Measurements from ENCODE around the gene DPF1.
A peak's percentile ranks its signal among the peaks of the same experiment; 100 is the strongest.
"Not testable (repeated sequence)": the region's sequence is repeated elsewhere in the genome, so short reads cannot be mapped to it uniquely, and the experiment has no call there.

Gene DPF1

DNA sequence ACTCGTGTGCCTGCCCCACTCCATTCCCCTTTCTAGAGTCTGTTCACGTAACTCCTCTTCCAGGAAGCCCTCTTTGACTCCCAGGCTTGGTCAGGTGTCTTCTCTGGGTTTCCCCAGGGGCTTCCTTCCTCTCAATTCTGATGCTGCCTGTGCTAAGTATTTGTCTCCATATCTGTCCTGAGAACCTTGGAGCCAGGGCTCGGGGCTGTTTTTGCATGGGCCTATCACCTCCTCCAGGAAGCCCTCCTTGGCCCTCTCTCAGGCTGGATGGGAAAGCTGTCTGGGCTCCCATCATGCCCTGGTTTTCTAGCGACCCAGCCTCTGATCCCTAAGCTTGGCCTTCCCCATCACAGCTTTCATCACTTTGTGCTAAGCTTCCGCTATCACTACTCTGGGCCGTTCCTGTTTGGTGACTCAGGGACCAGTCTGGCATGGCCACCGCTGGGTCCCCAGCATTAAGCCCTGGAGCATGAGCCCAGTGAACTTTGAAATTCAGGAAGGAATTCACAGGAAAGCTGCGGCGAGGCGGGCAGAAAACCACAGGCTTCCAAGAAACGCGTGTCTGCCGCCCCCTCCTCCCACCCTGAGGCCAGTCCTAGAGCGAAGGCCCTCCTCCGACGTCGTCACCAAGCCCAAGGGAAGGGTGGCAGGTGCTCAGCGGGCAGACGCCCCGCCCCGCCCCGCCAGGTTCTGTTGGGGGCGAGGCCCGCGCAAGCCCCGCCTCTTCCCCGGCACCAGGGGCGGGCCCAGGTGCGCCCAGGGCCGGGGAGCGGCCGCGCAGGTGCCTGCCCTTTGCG is 39.9 kb upstream of the DPF1 start:
- peaks cover 32% of the 10 kb centered on the region for H3K4me1 ChIP-seq (ENCODE audit: insufficient read depth, low read length)
- H3K4me3 ChIP-seq (ENCODE audit: low read length) = peak overlapping the region; percentile 86
- H3K27ac ChIP-seq (ENCODE audit: low read depth, low read length) = peak overlapping the region; percentile 96; the same call in 1 of the 2 replicates
- peak overlapping the region; percentile 83 for H3K9ac ChIP-seq (ENCODE audit: low read depth, low read length)
- H3K36me3 ChIP-seq (ENCODE audit: insufficient read depth, low read length) = no peaks in the 10 kb centered on the region
- H3K9me3 ChIP-seq (ENCODE audit: insufficient read depth, low read depth, low read length) = no peaks in the 10 kb centered on the region
- H3K27me3 ChIP-seq (ENCODE audit: insufficient read depth, low read length) = no peaks in the 10 kb centered on the region
- 9% methylated on average over 34 of the region's 34 CpGs for WGBS

DNA sequence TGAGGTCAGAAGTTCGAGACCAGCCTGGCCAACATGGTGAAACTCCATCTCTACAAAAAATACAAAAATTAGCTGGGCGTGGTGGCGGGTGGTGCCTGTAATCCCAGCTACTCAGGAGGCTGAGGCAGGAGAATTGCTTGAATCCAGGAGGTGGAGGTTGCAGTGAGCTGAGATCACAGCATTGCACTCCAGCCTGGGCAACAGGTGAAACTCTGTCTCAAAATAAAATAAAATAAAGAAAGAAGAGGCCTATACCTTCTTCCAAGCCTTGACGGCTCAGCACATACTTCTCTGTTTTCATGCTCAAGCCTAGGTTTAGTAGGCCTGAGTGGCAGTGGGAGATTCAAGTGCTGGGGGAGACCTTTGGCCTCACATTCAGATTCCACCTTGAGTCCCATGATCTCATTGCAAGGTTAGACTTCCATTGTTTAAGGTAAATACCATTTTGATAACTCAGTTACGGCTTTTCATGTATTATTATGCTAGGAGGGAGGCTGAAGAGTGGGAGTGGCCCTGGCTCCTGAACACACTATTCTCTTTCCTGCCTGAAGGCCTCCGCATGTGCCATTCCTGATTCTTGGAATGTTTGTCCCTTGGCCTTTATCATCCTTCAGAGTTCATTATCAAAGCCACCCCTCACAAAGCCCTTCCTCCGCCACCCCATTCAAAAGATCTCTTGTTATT is 38.7 kb upstream of the DPF1 start:
- Histone ChIP-seq H3K4me1 (ENCODE audit: insufficient read depth, low read length) (peaks cover 23% of the 10 kb centered on the region), H3K9me3 (ENCODE audit: insufficient read depth, low read depth, low read length) (no peaks in the 10 kb centered on the region), H3K9ac (ENCODE audit: low read depth, low read length) (no peak overlapping the region), H3K27me3 (ENCODE audit: insufficient read depth, low read length) (no peaks in the 10 kb centered on the region), H3K4me3 (ENCODE audit: low read length) (no peak overlapping the region), H3K36me3 (ENCODE audit: insufficient read depth, low read length) (no peaks in the 10 kb centered on the region), H3K27ac (ENCODE audit: low read depth, low read length) (peak overlapping the region; percentile 67; the same call in 1 of the 2 replicates)
- WGBS = 87% methylated on average over 7 of the region's 7 CpGs

DNA sequence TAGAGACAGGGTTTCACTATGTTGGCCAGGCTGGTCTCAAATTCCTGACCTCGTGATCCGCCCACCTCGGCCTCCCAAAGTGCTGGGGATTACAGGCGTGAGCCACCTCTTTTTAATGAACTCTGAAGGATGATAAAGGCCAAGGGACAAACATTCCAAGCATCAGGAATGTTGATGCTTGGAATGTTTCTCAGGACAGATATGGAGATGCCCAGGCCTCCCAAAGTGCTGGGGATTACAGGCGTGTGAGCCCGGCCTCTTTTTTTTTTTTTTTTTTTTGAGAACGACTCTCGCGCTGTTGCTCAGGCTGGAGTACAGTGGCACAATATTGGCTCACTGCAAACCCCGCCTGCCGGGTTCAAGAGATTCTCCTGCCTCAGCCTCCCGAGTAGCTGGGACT is 37.9 kb upstream of the DPF1 start:
- 93% methylated on average over 12 of the region's 12 CpGs for WGBS
- not testable (repeated sequence) for H3K27me3 ChIP-seq (ENCODE audit: insufficient read depth, low read length); H3K9ac ChIP-seq (ENCODE audit: low read depth, low read length); H3K9me3 ChIP-seq (ENCODE audit: insufficient read depth, low read depth, low read length); H3K36me3 ChIP-seq (ENCODE audit: insufficient read depth, low read length); H3K27ac ChIP-seq (ENCODE audit: low read depth, low read length); H3K4me3 ChIP-seq (ENCODE audit: low read length)
- peaks cover 15% of the 10 kb centered on the region for H3K4me1 ChIP-seq (ENCODE audit: insufficient read depth, low read length)

DNA sequence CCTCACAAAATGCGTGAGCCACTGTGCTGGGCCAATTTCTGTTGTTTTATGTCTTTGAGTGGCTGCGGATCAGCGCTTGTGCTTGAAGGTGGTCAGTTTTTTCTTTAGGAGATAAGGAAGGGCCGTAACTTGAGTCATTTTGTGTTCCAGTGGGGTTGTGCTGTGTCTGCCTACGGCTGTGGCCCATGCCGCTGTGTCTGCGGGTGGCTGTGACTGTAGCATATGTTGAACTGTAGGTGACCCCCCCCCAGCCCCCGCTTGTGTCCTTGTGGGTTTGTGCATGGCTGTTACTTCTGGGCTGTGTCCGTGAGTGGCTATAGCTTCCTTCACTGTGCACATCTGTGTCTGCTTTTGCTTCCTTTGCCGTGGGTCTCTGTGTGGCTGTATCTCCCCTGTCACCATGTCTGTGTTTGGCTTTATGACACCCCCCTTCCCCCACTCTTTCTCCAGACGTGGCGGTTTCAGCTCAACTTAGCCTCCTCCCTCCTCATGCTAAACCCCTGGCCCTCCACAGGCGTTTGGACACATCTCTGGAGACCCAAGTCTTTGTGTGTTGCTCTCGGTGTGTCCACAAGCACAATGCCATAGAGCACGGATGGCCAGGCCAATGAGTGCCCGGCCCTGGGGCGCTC is 31.5 kb upstream of the DPF1 start:
- Histone ChIP-seq H3K36me3 (ENCODE audit: insufficient read depth, low read length) (no peaks in the 10 kb centered on the region), H3K27me3 (ENCODE audit: insufficient read depth, low read length) (peaks cover 21% of the 10 kb centered on the region), H3K27ac (ENCODE audit: low read depth, low read length) (no peak overlapping the region), H3K4me1 (ENCODE audit: insufficient read depth, low read length) (peaks cover 28% of the 10 kb centered on the region), H3K9me3 (ENCODE audit: insufficient read depth, low read depth, low read length) (no peaks in the 10 kb centered on the region), H3K9ac (ENCODE audit: low read depth, low read length) (peak overlapping the region; percentile 52; the same call in 1 of the 2 replicates), H3K4me3 (ENCODE audit: low read length) (peak overlapping the region; percentile 60)
- 57% methylated on average over 17 of the region's 17 CpGs for WGBS

DNA sequence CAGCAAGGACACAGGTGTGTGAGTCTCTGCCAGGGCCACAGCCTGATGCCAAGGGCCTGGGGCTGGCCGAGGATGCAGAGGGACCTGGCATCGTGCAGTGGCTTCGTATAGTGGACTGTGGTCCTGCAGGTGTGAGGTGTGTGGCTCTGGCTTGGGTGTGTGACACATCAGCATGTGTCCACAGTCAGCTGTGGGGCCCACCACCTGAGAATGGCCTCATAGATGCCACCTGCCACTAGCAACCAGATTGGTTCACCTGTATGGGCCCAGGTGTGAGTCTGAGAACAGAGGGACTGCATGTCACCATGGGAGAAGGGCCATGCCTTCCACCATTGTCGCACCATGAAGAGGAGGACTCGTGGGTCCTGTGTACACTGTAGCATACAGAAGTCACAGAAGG is 29.8 kb upstream of the DPF1 start:
- WGBS = 88% methylated on average over 5 of the region's 5 CpGs

DNA sequence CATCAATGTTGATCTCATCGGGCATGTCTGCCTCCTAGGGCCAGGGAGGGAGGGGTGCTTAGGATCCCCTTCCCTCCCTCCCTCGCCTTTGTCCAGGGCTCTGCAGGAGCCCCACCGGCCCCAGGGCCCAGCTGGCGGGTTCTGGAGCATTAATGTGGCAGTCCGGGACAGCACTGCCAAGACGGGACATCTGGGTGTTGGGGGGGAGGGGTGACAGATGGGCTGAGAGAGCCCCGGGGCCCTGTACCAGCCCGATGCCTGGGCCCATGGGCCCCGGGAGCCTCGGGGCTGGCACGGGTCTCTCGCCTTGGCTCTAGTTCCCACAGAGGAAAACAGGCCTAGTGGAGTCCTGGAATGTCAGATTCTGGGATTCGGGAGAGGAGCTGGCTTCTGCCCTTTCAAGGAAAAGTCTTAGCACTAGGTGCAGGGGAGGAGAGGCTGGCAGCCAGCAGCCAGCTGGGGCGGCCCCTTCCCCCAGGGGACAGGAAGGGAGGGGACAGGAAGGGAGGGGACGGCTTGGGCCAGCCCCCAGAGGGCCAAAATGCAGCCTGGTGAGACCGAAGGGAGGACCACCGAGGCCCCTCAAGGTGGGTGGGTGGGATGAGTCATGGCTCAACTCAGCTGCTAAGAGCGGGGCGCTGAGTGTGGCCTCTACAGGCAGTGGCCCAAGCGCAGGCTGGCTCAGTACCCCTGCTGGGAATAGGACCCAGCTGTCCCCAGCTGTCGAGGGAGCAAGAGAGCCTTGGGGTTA is 29.1 kb upstream of the DPF1 start:
- H3K27me3 ChIP-seq (ENCODE audit: insufficient read depth, low read length) = peaks cover 21% of the 10 kb centered on the region
- H3K9me3 ChIP-seq (ENCODE audit: insufficient read depth, low read depth, low read length) = no peaks in the 10 kb centered on the region
- H3K27ac ChIP-seq (ENCODE audit: low read depth, low read length) = peak overlapping the region; percentile 36; the same call in 1 of the 2 replicates
- no peak overlapping the region for H3K9ac ChIP-seq (ENCODE audit: low read depth, low read length)
- peaks cover 28% of the 10 kb centered on the region for H3K4me1 ChIP-seq (ENCODE audit: insufficient read depth, low read length)
- no peaks in the 10 kb centered on the region for H3K36me3 ChIP-seq (ENCODE audit: insufficient read depth, low read length)
- WGBS = 27% methylated on average over 21 of the region's 21 CpGs
- no peak overlapping the region for H3K4me3 ChIP-seq (ENCODE audit: low read length)

More for the DNA sequence above, 29.8 kb upstream of the DPF1 start:
- Histone ChIP-seq H3K4me3 (ENCODE audit: low read length) (no peak overlapping the region), H3K4me1 (ENCODE audit: insufficient read depth, low read length) (peaks cover 28% of the 10 kb centered on the region), H3K27ac (ENCODE audit: low read depth, low read length) (no peak overlapping the region), H3K36me3 (ENCODE audit: insufficient read depth, low read length) (no peaks in the 10 kb centered on the region), H3K9ac (ENCODE audit: low read depth, low read length) (no peak overlapping the region), H3K27me3 (ENCODE audit: insufficient read depth, low read length) (peaks cover 21% of the 10 kb centered on the region), H3K9me3 (ENCODE audit: insufficient read depth, low read depth, low read length) (no peaks in the 10 kb centered on the region)

DNA sequence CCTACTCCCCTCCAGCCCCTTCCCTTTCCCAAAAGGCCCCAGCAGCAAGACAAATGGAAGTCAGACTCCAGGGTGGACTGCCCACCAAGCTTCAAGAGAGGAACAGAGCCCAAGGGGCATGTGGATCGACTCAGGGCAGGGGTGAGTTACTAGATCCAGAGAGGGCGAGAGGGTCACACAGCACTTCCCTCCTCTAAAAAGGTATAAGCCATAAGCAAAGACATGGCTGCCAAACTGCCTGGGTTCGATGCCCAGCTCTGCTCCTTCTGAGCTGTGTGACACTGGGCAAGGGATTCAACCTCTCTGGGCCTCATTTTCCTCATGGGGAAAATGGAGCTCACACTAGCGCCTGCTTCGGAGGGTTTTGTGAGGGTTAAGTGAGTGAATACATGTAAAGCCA is 28.4 kb upstream of the DPF1 start:
- Histone ChIP-seq H3K36me3 (ENCODE audit: insufficient read depth, low read length) (no peaks in the 10 kb centered on the region), H3K4me1 (ENCODE audit: insufficient read depth, low read length) (peaks cover 28% of the 10 kb centered on the region), H3K4me3 (ENCODE audit: low read length) (no peak overlapping the region; the same call in 1 of the 2 replicates), H3K9me3 (ENCODE audit: insufficient read depth, low read depth, low read length) (no peaks in the 10 kb centered on the region), H3K27ac (ENCODE audit: low read depth, low read length) (no peak overlapping the region), H3K9ac (ENCODE audit: low read depth, low read length) (no peak overlapping the region), H3K27me3 (ENCODE audit: insufficient read depth, low read length) (peaks cover 21% of the 10 kb centered on the region)
- WGBS = 76% methylated on average over 5 of the region's 5 CpGs

DNA sequence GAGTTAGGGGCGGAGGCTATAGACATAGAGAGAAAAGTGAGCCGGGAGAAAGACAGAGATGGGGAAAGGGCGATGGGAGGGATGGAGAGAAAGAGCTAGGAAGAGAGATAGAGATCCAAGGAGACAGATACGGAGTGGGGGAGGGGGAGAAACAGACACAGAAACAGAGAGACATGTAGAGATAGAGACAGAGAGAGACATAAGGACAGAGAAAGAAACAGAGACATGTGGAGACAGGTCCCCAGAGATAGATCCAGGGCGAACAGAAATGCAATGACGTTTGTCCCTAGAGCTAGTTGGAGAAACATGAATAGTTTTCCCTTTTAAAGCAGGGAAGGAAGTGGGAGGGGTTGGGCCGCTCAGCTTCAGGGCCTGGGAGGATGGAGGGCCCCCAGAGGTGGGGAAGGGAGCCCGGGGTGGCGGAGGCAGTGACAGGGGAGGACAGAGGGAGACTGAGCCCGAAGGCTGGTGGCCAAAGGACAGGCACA is 27.6 kb upstream of the DPF1 start:
- Histone ChIP-seq H3K27ac (ENCODE audit: low read depth, low read length) (peak overlapping the region; percentile 43; the same call in 1 of the 2 replicates), H3K36me3 (ENCODE audit: insufficient read depth, low read length) (no peaks in the 10 kb centered on the region), H3K9me3 (ENCODE audit: insufficient read depth, low read depth, low read length) (no peaks in the 10 kb centered on the region), H3K9ac (ENCODE audit: low read depth, low read length) (peak overlapping the region; percentile 33; the same call in 1 of the 2 replicates), H3K4me1 (ENCODE audit: insufficient read depth, low read length) (peaks cover 28% of the 10 kb centered on the region), H3K4me3 (ENCODE audit: low read length) (peak overlapping the region; percentile 40), H3K27me3 (ENCODE audit: insufficient read depth, low read length) (peaks cover 14% of the 10 kb centered on the region)
- 21% methylated on average over 10 of the region's 10 CpGs for WGBS

DNA sequence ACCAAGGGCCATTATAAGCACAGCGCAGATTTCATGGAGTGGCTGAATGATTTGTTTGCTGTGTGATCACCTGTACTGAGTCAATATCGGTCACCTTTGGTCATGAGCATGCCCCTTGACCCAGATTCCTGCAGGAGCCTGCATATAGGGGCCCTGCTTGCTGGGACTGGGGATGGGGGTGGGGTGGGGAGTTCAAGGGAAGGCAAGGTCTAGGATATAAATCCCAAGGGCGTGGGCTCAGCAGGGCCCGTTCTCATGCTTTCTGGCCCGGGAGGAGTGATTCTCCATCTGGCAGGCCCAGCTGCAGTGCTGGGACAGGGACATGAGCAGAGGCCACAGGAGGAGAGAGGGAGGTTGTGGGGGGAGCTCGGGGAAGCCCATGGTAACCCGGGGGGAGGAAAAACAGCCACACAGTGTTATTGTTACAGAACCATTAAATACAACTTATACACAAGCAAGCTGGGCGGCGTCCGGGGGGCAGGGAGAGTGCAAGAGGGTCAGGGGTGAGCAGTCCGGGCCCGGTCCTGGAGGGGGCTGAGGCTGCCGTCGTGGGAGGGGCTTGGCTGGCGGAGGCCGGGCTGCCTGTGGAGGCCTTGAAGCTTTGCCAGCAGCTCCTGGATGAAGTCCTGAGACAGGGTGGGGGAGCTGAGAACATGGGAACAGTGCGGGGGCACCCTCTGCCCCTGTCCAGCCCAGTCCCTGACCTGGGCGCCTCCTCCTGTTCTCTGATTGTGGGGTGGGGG is 27.0 kb upstream of the DPF1 start:
- 26% methylated on average over 16 of the region's 18 CpGs for WGBS

DNA sequence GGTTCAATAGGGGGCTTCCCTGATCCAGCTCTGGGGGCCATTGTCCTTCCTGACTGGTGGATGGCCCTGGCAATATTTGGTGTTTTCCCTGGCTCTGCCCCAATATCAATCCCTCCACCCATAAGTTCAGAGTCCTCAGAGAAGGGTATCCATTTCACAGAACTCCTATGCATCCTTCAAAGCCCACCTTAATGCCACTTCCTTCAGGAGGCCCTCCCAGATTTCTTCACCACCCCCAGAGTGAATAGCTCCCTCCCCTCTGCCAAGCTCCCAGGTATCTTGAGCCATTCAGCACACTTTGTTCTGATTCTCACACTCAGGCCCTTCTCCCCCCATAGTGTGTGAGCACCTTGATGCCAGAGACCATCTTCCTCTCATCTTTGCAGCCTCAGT is 26.4 kb upstream of the DPF1 start:
- H3K9me3 ChIP-seq (ENCODE audit: insufficient read depth, low read depth, low read length) = no peaks in the 10 kb centered on the region
- no peaks in the 10 kb centered on the region for H3K36me3 ChIP-seq (ENCODE audit: insufficient read depth, low read length)
- H3K27me3 ChIP-seq (ENCODE audit: insufficient read depth, low read length) = peaks cover 3% of the 10 kb centered on the region
- H3K4me1 ChIP-seq (ENCODE audit: insufficient read depth, low read length) = peaks cover 28% of the 10 kb centered on the region
- H3K9ac ChIP-seq (ENCODE audit: low read depth, low read length) = no peak overlapping the region
- no peak overlapping the region for H3K4me3 ChIP-seq (ENCODE audit: low read length)
- H3K27ac ChIP-seq (ENCODE audit: low read depth, low read length) = no peak overlapping the region; the same call in 1 of the 2 replicates

More for the DNA sequence above, 27.0 kb upstream of the DPF1 start:
- Histone ChIP-seq H3K9ac (ENCODE audit: low read depth, low read length) (peak overlapping the region; percentile 33; the same call in 1 of the 2 replicates), H3K36me3 (ENCODE audit: insufficient read depth, low read length) (no peaks in the 10 kb centered on the region), H3K4me3 (ENCODE audit: low read length) (peak overlapping the region; percentile 40), H3K9me3 (ENCODE audit: insufficient read depth, low read depth, low read length) (no peaks in the 10 kb centered on the region), H3K27me3 (ENCODE audit: insufficient read depth, low read length) (peaks cover 9% of the 10 kb centered on the region), H3K27ac (ENCODE audit: low read depth, low read length) (peak overlapping the region; percentile 43; the same call in 1 of the 2 replicates), H3K4me1 (ENCODE audit: insufficient read depth, low read length) (peaks cover 28% of the 10 kb centered on the region)
